Caki2 (cell line): ENCODE results near the gene AK8. TPM values are rescaled to one million over a fixed set of nuclear protein-coding genes. Genes with fewer than 3 reads are reported as not detected.

ENCODE experiments used
- DNase-seq: peaks from one replicate; pipeline ENCODE4 v3.0.0-alpha.2; 2015; ENCODE audit warnings: low read depth
- in situ Hi-C: cut with HindIII; loops from 2 replicates; pipeline ENCODE4 v1.10.0; 2016; ENCODE audit warnings: low sequenced_read_pairs, low pct_unique_long_range_greater_than_20kb, mixed read lengths
- total RNA-seq: library from RNA; depleted of rRNA; stranded (reverse); fragments of >200 nt; shearing (Covaris generic); gene quantifications from 2 replicates; pipeline ENCODE4 v1.2.3, GENCODE V29; 2014; ENCODE audit warnings: low replicate concordance

Gene AK8
- total RNA-seq, 1 experiment from 2014 or later: 2.6 TPM

- DNase-seq: no peak
- in situ Hi-C loops: no loop called here
These were observed 4.7 kb downstream of the AK8 start for GRCh38 chr9:132873403-132873802.

GRCh38 chr9:132869266-132869665, 8.8 kb downstream of the AK8 start:
- DNase-seq: no peak
- in situ Hi-C loops: no loop called here

- DNase-seq: no peak
- in situ Hi-C loops: no loop called here
These were observed 11.2 kb downstream of the AK8 start for GRCh38 chr9:132866898-132867297.

GRCh38 chr9:132864691-132865090, 13.4 kb downstream of the AK8 start:
- in situ Hi-C loops: no loop called here
- no peak for DNase-seq

GRCh38 chr9:132864277-132864676, 13.8 kb downstream of the AK8 start:
- no peak for DNase-seq
- in situ Hi-C loops: no loop called here

GRCh38 chr9:132863096-132863495, 15.0 kb downstream of the AK8 start:
- no peak for DNase-seq
- in situ Hi-C loops: no loop called here

- DNase-seq: no peak
- in situ Hi-C loops: no loop called here
These were observed 15.6 kb downstream of the AK8 start for GRCh38 chr9:132862533-132862932.

- in situ Hi-C loops: no loop called here
- DNase-seq: no peak
These were observed 16.4 kb downstream of the AK8 start for GRCh38 chr9:132861666-132862065.

- in situ Hi-C loops: no loop called here
- no peak for DNase-seq
These were observed 19.3 kb downstream of the AK8 start for GRCh38 chr9:132858751-132859150.

- in situ Hi-C loops: no loop called here
- no peak for DNase-seq
These were observed 20.3 kb downstream of the AK8 start for GRCh38 chr9:132857616-132858342.

GRCh38 chr9:132857031-132857430, 21.1 kb downstream of the AK8 start:
- DNase-seq: no peak
- in situ Hi-C loops: no loop called here

GRCh38 chr9:132855904-132856303, 22.2 kb downstream of the AK8 start:
- in situ Hi-C loops: no loop called here
- DNase-seq: no peak

- in situ Hi-C loops: no loop called here
- no peak for DNase-seq
These were observed 23.3 kb downstream of the AK8 start for GRCh38 chr9:132854832-132855231.

- in situ Hi-C loops: no loop called here
- DNase-seq: no peak
These were observed 24.6 kb downstream of the AK8 start for GRCh38 chr9:132853482-132853881.

GRCh38 chr9:132849185-132849706, 28.8 kb downstream of the AK8 start:
- no peak for DNase-seq
- in situ Hi-C loops: no loop called here

GRCh38 chr9:132846918-132847515, 31.1 kb downstream of the AK8 start:
- no peak for DNase-seq
- in situ Hi-C loops: no loop called here

- in situ Hi-C loops: no loop called here
- no peak for DNase-seq
These were observed 31.8 kb downstream of the AK8 start for GRCh38 chr9:132846109-132846917.

- no peak for DNase-seq
- in situ Hi-C loops: no loop called here
These were observed 35.7 kb downstream of the AK8 start for GRCh38 chr9:132842124-132843044.
